Esophagus squamous epithelium (tissue), 5 donors: Measurements from ENCODE around the gene UBE2O. TPM values are rescaled to one million over a fixed set of nuclear protein-coding genes. Genes with fewer than 3 reads are reported as not detected.

Experiments
- DNase-seq: peaks from one replicate; lab custom pipeline; 2025; lab: John Stamatoyannopoulos, UW
- H3K27ac ChIP-seq, 4 donors: fragments of 200-600 bp; sonication (generic); one replicate each; pipeline ENCODE4 v1.5.1; 2016 to 2019; ENCODE audit warnings: mild to moderate bottlenecking in 1 of 4
- H3K27me3 ChIP-seq, 4 donors: fragments of 200-600 bp; sonication (generic); 1 replicate in 3 of 4; 2 replicates in 1 of 4; pipeline versions ENCODE4 v1.5.1 to v1.6.0; 2017 to 2021; ENCODE audit warnings: antibody characterized with exemption in 1 of 4
- H3K36me3 ChIP-seq, 3 donors: fragments of 200-600 bp; sonication (generic); one replicate each; pipeline ENCODE4 v1.5.1; 2016 to 2019
- H3K4me1 ChIP-seq, 3 donors: fragments of 200-600 bp; sonication (generic); one replicate each; pipeline ENCODE4 v1.5.1; 2017 to 2019
- H3K4me3 ChIP-seq, 4 donors: fragments of 200-600 bp; sonication (generic); 1 replicate in 3 of 4; 2 replicates in 1 of 4; pipeline ENCODE4 v1.5.1; 2016 to 2019; ENCODE audit warnings: mild to moderate bottlenecking in 2 of 4, moderate library complexity in 1 of 4
- H3K9me3 ChIP-seq, 3 donors: fragments of 200-600 bp; sonication (generic); one replicate each; pipeline ENCODE4 v1.5.1; 2016 to 2019
- POLR2A ChIP-seq, 4 donors: fragments of 450-650 bp; IDR thresholded peaks; one replicate each; pipeline ENCODE4 v1.6.1; 2017; ENCODE audit warnings: antibody characterized with exemption in 4 of 4, mild to moderate bottlenecking in 4 of 4, moderate library complexity in 3 of 4
- WGBS, 2 donors: methylation state at CpG; one replicate each; pipeline ENCODE4 v1.1.5; 2018; 5-methylcytosine and 5-hydroxymethylcytosine counted together
- intact Hi-C: fragments of 100-400 bp; cut with DNase I; formaldehyde crosslinking; loops from one replicate; pipeline ENCODE4 v1.15.0; 2022
- total RNA-seq, 4 donors: library from RNA; depleted of rRNA; stranded (reverse); fragments of >200 nt; gene quantifications; one replicate each; pipeline ENCODE4 v1.1.0, GENCODE V29; 2016
- TF ChIP-seq, protein P1 (sequence below), 6 experiments: fragments of 450-650 bp in 4 of 6; fragments of 200-600 bp in 2 of 6; sonication (generic) in 2 of 6; IDR thresholded peaks; one replicate each; pipeline ENCODE4 v1.5.1; 2016 to 2019; ENCODE audit warnings: antibody characterized with exemption in 6 of 6, mild to moderate bottlenecking in 4 of 6, moderate library complexity in 4 of 6
- donor health status: DM: yes; HTN: yes; CAD: no.

UBE2O gene
- total RNA-seq, 4 donors from 2014 or later: 11.9 to 19.8 (median 16.3) TPM

DNA sequence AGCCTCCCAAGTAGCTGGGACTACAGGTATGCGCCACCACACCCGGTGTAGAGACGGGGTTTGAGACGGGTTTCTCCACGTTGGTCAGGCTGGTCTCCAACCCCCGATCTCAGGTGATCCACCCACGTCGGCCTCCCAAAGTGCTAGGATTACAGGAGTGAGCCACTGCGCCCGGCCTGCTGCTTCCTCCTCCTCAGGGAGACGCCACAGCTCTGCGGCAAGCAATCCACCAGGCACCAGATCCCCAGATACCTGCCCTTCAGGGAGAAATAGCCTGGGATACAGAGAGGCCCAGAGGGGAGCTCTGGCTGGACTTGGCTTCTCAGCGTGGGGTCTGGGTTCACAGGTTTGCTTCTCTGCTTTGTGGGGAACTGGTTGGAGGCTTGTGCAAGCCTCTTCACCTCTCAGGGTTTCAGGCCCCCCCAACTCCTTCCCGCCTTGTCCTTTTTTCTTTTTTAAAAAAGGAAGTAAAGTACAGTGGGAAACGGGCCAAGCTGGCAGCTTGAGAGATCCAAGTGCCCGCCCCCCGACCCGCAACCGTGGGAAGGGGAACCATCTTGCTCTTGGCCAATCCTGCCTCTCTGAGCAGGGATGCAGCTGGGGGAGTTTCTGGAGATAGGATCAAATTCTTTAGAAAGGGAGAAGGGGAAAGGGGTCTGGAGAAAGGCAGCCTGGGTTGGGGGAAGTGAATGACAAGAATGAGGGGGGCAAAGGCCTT lies 71.2 kb downstream of the UBE2O start:
- Histone ChIP-seq H3K9me3 (no peaks in the 10 kb centered on the region), H3K27ac (peak overlapping the region; percentile 84 to 92 (median 88)), H3K4me3 (peak overlapping the region in 3 of 4 donors; percentile 63 to 87 (median 70)), H3K4me1 (peaks cover 23 to 58% (median 29%) of the 10 kb centered on the region in 3 donors), H3K27me3 (peaks cover 0 to 19% (median 0%) of the 10 kb centered on the region in 4 donors), H3K36me3 (peaks cover 0 to 3% (median 0%) of the 10 kb centered on the region in 3 donors)
- WGBS, 2 donors: 41 to 65% methylated on average over 5 to 14 of the region's 19 CpGs
- no peak for DNase-seq
- intact Hi-C loops: no loop called here
- TF ChIP-seq, protein P1, sequence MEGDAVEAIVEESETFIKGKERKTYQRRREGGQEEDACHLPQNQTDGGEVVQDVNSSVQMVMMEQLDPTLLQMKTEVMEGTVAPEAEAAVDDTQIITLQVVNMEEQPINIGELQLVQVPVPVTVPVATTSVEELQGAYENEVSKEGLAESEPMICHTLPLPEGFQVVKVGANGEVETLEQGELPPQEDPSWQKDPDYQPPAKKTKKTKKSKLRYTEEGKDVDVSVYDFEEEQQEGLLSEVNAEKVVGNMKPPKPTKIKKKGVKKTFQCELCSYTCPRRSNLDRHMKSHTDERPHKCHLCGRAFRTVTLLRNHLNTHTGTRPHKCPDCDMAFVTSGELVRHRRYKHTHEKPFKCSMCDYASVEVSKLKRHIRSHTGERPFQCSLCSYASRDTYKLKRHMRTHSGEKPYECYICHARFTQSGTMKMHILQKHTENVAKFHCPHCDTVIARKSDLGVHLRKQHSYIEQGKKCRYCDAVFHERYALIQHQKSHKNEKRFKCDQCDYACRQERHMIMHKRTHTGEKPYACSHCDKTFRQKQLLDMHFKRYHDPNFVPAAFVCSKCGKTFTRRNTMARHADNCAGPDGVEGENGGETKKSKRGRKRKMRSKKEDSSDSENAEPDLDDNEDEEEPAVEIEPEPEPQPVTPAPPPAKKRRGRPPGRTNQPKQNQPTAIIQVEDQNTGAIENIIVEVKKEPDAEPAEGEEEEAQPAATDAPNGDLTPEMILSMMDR (IDR thresholded peaks at IDR 0.05): no peak
- no peak for TF ChIP-seq POLR2A (IDR thresholded peaks at IDR 0.05)

DNA sequence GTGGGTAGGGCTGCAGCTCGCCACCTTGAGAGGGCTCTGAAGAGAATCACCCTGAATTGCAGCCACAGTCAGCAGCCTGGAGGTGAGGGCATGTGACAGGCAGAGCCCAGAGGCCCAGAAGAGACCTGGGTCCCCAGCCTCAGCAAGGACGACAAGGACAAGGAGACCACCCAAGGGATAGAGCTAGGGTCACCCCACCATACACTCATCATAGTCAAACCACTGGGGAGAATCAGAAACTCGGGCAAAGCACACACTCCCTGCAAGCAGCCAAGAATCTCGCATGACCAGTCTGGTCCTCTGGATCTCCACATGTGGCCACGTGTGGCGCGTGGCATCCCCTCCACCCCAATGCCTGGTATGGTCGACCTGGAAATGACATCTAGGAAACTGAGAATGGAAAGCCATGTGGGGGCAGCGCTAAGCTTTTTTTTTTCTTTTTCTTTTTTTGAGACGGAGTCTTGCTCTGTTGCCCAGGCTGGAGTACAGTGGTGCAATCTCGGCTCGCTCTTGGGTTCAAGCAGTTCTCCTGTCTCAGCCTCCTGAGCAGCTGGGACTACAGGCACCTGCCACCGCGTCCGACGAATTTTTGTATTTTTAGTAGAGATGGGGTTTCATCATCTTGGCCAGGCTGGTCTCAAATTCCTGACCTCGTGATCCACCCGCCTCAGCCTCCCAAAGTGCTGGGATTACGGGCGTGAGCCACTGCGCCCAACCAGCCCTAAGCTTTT lies 73.1 kb downstream of the UBE2O start:
- H3K36me3 ChIP-seq: no peaks in the 10 kb centered on the region
- H3K4me1 ChIP-seq: peaks cover 14 to 51% (median 15%) of the 10 kb centered on the region in 3 donors
- intact Hi-C loops: no loop called here
- H3K4me3 ChIP-seq: no peak overlapping the region
- TF ChIP-seq POLR2A (IDR thresholded peaks at IDR 0.05): no peak
- TF ChIP-seq, protein P1 (IDR thresholded peaks at IDR 0.05): no peak
- H3K9me3 ChIP-seq: no peaks in the 10 kb centered on the region
- H3K27ac ChIP-seq: no peak overlapping the region
- DNase-seq: no peak
- peaks cover 0 to 9% (median 0%) of the 10 kb centered on the region in 4 donors for H3K27me3 ChIP-seq
- whole genome bisulfite sequencing, 2 donors: 88% methylated on average over 20 to 21 of the region's 21 CpGs

DNA sequence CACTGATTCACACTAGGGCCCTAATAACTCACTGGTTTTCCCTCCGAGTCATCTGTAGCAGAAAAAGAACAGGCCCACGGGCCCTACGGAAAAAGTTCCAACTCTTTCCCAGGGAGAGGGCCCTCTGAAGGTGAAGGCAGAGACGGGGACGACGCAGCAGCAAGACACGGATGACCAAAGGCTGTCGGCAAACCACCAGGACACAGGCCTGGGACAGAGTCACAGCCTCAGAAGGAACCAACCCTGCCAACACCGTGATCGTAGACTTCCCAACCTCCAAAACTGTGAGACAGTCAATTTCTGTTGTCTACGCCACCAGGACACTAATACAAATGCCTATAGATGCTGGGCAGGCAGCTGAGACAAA lies 73.7 kb downstream of the UBE2O start:
- peaks cover 0 to 9% (median 0%) of the 10 kb centered on the region in 4 donors for H3K27me3 ChIP-seq
- peaks cover 14 to 47% (median 15%) of the 10 kb centered on the region in 3 donors for H3K4me1 ChIP-seq
- TF ChIP-seq POLR2A (IDR thresholded peaks at IDR 0.05): no peak
- TF ChIP-seq, protein P1 (IDR thresholded peaks at IDR 0.05): no peak
- no peaks in the 10 kb centered on the region for H3K9me3 ChIP-seq
- no peak overlapping the region for H3K27ac ChIP-seq
- no peak for DNase-seq
- 84 to 86% methylated on average over 9 to 11 of the region's 11 CpGs for WGBS, 2 donors
- intact Hi-C loops: no loop called here
- H3K4me3 ChIP-seq: no peak overlapping the region
- H3K36me3 ChIP-seq: no peaks in the 10 kb centered on the region

DNA sequence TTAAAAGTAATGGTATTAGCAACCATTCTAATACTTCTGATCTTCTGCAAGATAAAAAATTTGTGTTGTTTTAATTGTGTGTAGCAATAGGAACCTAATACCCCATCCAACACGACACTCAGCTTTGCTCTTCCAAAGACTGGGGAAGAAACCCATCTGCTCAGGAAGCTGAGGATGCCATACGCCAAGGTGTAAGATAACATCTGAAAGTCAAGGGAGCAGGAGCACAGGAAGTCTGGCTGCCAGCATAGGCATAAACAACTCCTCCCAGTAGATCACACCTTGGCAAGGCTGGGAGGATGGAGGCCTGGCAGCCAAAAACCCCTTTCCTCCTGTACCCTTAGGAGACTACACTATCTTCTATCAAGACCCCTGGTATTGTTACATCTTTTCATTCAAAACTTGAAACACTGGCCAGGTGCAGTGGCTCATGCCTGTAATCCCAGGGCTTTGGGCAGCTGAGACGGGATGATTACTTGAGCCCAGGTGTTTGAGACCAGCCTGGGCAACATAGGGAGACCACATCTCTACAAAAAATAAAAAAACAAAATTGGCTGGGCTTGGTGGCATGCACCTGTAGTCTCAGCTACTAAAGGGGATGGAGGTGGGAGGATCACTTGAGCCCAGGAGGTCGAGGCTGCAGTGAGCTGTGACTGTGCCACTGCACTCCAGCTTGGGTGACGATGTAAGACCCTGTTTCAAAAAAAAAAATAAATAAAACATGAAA lies 74.2 kb downstream of the UBE2O start:
- H3K9me3 ChIP-seq: no peaks in the 10 kb centered on the region
- H3K4me3 ChIP-seq: no peak overlapping the region
- peaks cover 0 to 9% (median 0%) of the 10 kb centered on the region in 4 donors for H3K27me3 ChIP-seq
- DNase-seq: no peak
- WGBS, 2 donors: 73% methylated on average over 5 of the region's 5 CpGs
- H3K36me3 ChIP-seq: no peaks in the 10 kb centered on the region
- H3K27ac ChIP-seq: no peak overlapping the region
- H3K4me1 ChIP-seq: peaks cover 13 to 42% (median 15%) of the 10 kb centered on the region in 3 donors
- TF ChIP-seq POLR2A (IDR thresholded peaks at IDR 0.05): no peak
- TF ChIP-seq, protein P1 (IDR thresholded peaks at IDR 0.05): no peak
- intact Hi-C loops: no loop called here
